Stimulated activated CD4-positive, alpha-beta T cell treated with anti-CD3 and anti-CD28 coated beads, Interleukin-1b, Interleukin-23, amount 100 ng/mL, for 48 hours (primary cell): ENCODE data around the gene UBE2N.
A peak's percentile ranks its signal among the peaks of the same experiment; 100 is the strongest.

Source experiments
- DNase-seq: peaks from one replicate; pipeline ENCODE4 v3.0.0-alpha.2; 2020

Gene UBE2N

GRCh38 chr12:93379326-93379980 is 62.3 kb downstream of the UBE2N start:
- no peak for DNase-seq

- DNase-seq, result no peak
Measured at GRCh38 chr12:93378998-93379325, 62.8 kb downstream of the UBE2N start.

- peak; percentile 68 for DNase-seq
Measured at GRCh38 chr12:93378196-93378997, 63.4 kb downstream of the UBE2N start.

GRCh38 chr12:93377252-93378195 is 64.2 kb downstream of the UBE2N start, which contains the start of gene NUDT4:
Gene NUDT4 (plus strand): TSS chr12:93377925. CDS start chr12:93378323, 398 bp downstream.
- DNase-seq, result peak; percentile 95

- DNase-seq, result no peak
Measured at GRCh38 chr12:93376436-93377251, 65.1 kb downstream of the UBE2N start.

- no peak for DNase-seq
Measured at GRCh38 chr12:93375906-93376305, 65.8 kb downstream of the UBE2N start.

GRCh38 chr12:93373961-93374656 is 67.6 kb downstream of the UBE2N start:
- DNase-seq, result no peak

GRCh38 chr12:93370947-93371346 is 70.8 kb downstream of the UBE2N start:
- DNase-seq, result no peak

GRCh38 chr12:93369505-93369904 is 72.2 kb downstream of the UBE2N start:
- DNase-seq, result no peak

GRCh38 chr12:93368766-93369165 is 73.0 kb downstream of the UBE2N start:
- no peak for DNase-seq

- DNase-seq, result no peak
Measured at GRCh38 chr12:93366422-93366821, 75.3 kb downstream of the UBE2N start.

- no peak for DNase-seq
Measured at GRCh38 chr12:93365616-93366405, 75.9 kb downstream of the UBE2N start.

GRCh38 chr12:93363841-93364297 is 77.9 kb downstream of the UBE2N start:
- DNase-seq, result no peak

- no peak for DNase-seq
Measured at GRCh38 chr12:93361151-93361919, 80.4 kb downstream of the UBE2N start.

- no peak for DNase-seq
Measured at GRCh38 chr12:93360688-93361087, 81.1 kb downstream of the UBE2N start.

GRCh38 chr12:93358821-93359220 is 82.9 kb downstream of the UBE2N start:
- no peak for DNase-seq

- DNase-seq, result no peak
Measured at GRCh38 chr12:93358058-93358457, 83.7 kb downstream of the UBE2N start.

GRCh38 chr12:93356214-93356613 is 85.5 kb downstream of the UBE2N start:
- no peak for DNase-seq
